Liver (tissue), 9 donors: ENCODE data around the gene RNF181. TPM values are rescaled to one million over a fixed set of nuclear protein-coding genes. Genes with fewer than 3 reads are reported as not detected.
"Not testable (repeated sequence)": the region's sequence is repeated elsewhere in the genome, so short reads cannot be mapped to it uniquely, and the experiment has no call there.

ENCODE experiments used
- DNase-seq: peaks from one replicate; pipeline ENCODE4 v3.0.0-alpha.2; 2017; ENCODE audit warnings: low spot score
- H3K27ac ChIP-seq, 2 donors: one replicate each; pipeline ENCODE4 v1.7.0; 2013; ENCODE audit warnings: inconsistent platforms in 2 of 2, low read length in 2 of 2, control low read depth in 1 of 2, low read depth in 1 of 2, mild to moderate bottlenecking in 1 of 2
- H3K27me3 ChIP-seq, 4 donors: one replicate each; pipeline versions ENCODE4 v1.6.1 to v1.7.0; 2013; ENCODE audit warnings: low read length in 3 of 4, inconsistent platforms in 1 of 4, mild to moderate bottlenecking in 1 of 4, moderate library complexity in 1 of 4; ENCODE audit not compliant: control insufficient read depth in 4 of 4, insufficient read depth in 4 of 4
- H3K36me3 ChIP-seq, 4 donors: one replicate each; pipeline versions ENCODE4 v1.6.1 to v1.7.0; 2013; ENCODE audit warnings: low read length in 3 of 4, mild to moderate bottlenecking in 3 of 4, low read depth in 1 of 4, moderate library complexity in 1 of 4; ENCODE audit not compliant: control insufficient read depth in 4 of 4, insufficient read depth in 3 of 4
- H3K4me1 ChIP-seq, 4 donors: one replicate each; pipeline versions ENCODE4 v1.6.1 to v1.7.0; 2013; ENCODE audit warnings: low read length in 3 of 4, mild to moderate bottlenecking in 3 of 4, moderate library complexity in 1 of 4; ENCODE audit not compliant: control insufficient read depth in 4 of 4, insufficient read depth in 4 of 4
- H3K4me3 ChIP-seq, 3 donors: one replicate each; pipeline versions ENCODE4 v1.6.1 to v1.7.0; 2013; ENCODE audit warnings: low read length in 3 of 3, control low read depth in 1 of 3, low read depth in 1 of 3, mild to moderate bottlenecking in 1 of 3
- H3K9ac ChIP-seq, 2 donors: one replicate each; pipeline ENCODE4 v1.7.0; 2013; ENCODE audit warnings: low read length in 2 of 2, mild to moderate bottlenecking in 2 of 2, moderate library complexity in 2 of 2, control low read depth in 1 of 2, low read depth in 1 of 2
- H3K9me3 ChIP-seq, 4 donors: one replicate each; pipeline versions ENCODE4 v1.6.1 to v1.7.0; 2013; ENCODE audit warnings: low read length in 3 of 4; ENCODE audit not compliant: control insufficient read depth in 4 of 4
- EGR1 ChIP-seq, 2 donors: IDR thresholded peaks; 2 replicates each; pipeline ENCODE4 v1.6.1; 2016 to 2018; ENCODE audit warnings: antibody characterized with exemption in 2 of 2, low read depth in 2 of 2
- FOXA1 ChIP-seq: IDR thresholded peaks from 2 replicates; pipeline ENCODE4 v1.6.1; 2016; ENCODE audit warnings: antibody characterized with exemption
- FOXA2 ChIP-seq: IDR thresholded peaks from 2 replicates; pipeline ENCODE4 v1.6.1; 2016; ENCODE audit warnings: antibody characterized with exemption
- GABPA ChIP-seq, 2 donors: IDR thresholded peaks in 1 of 2; conservative IDR thresholded peaks in 1 of 2; 2 replicates each; pipeline ENCODE4 v1.6.1; 2016; ENCODE audit warnings: antibody characterized with exemption in 2 of 2, mild to moderate bottlenecking in 1 of 2, moderate library complexity in 1 of 2
- HNF4A ChIP-seq, 2 donors: conservative IDR thresholded peaks; 2 replicates each; pipeline ENCODE4 v1.6.1; 2016; ENCODE audit warnings: antibody characterized with exemption in 2 of 2, mild to moderate bottlenecking in 2 of 2
- HNF4G ChIP-seq: IDR thresholded peaks from 2 replicates; pipeline ENCODE4 v1.6.1; 2016; ENCODE audit warnings: antibody characterized with exemption
- JUND ChIP-seq, 2 donors: IDR thresholded peaks; 2 replicates each; pipeline ENCODE4 v1.6.1; 2016; ENCODE audit warnings: antibody characterized with exemption in 2 of 2
- NR2F2 ChIP-seq: IDR thresholded peaks from 2 replicates; pipeline ENCODE4 v1.6.1; 2016; ENCODE audit warnings: antibody characterized with exemption
- RAD21 ChIP-seq, 2 donors: IDR thresholded peaks; 2 replicates each; pipeline ENCODE4 v1.6.1; 2016; ENCODE audit warnings: antibody characterized with exemption in 2 of 2, mild to moderate bottlenecking in 2 of 2
- RXRA ChIP-seq, 2 donors: IDR thresholded peaks; 2 replicates each; pipeline ENCODE4 v1.6.1; 2017 to 2018; ENCODE audit warnings: antibody characterized with exemption in 2 of 2, mild to moderate bottlenecking in 1 of 2
- SP1 ChIP-seq: IDR thresholded peaks from 2 replicates; pipeline ENCODE4 v1.6.1; 2018; ENCODE audit warnings: antibody characterized with exemption, mild to moderate bottlenecking
- TAF1 ChIP-seq: conservative IDR thresholded peaks from 2 replicates; pipeline ENCODE4 v1.6.1; 2016; ENCODE audit warnings: antibody characterized with exemption, mild to moderate bottlenecking
- YY1 ChIP-seq: IDR thresholded peaks from 2 replicates; pipeline ENCODE4 v1.6.1; 2016; ENCODE audit warnings: antibody characterized with exemption, mild to moderate bottlenecking
- WGBS: extraction: QIAGEN DNeasy Blood & Tissue Kit; methylation state at CpG from one replicate; pipeline ENCODE4 v1.1.7; 2013; 5-methylcytosine and 5-hydroxymethylcytosine counted together
- polyA plus RNA-seq, 2 donors: library from polyadenylated mRNA; stranded (reverse) in 1 of 2; unstranded in 1 of 2; fragments of 200-250 nt in 1 of 2; fragments of >200 nt in 1 of 2; fragmentation: Nextera tagmentation in 1 of 2; extraction: Ambion mirVana in 1 of 2; gene quantifications; one replicate each; pipeline versions ENCODE4 v1.2.1 to v1.2.3, GENCODE V29; 2013 to 2015
- total RNA-seq, 2 donors: library from RNA; depleted of rRNA; stranded (reverse); fragments of >200 nt; gene quantifications; one replicate each; pipeline ENCODE4 v1.2.3, GENCODE V29; 2014
- TF ChIP-seq, protein P1 (sequence below): IDR thresholded peaks from 2 replicates; pipeline ENCODE4 v1.6.1; 2016; ENCODE audit warnings: antibody characterized with exemption
- TF ChIP-seq, protein P2 (sequence below): IDR thresholded peaks from 2 replicates; pipeline ENCODE4 v1.6.1; 2016; ENCODE audit warnings: antibody characterized with exemption, mild to moderate bottlenecking
- TF ChIP-seq, protein P3 (sequence below): fragments of 150-350 bp; IDR thresholded peaks from 2 replicates; pipeline ENCODE4 v1.5.1; 2017; ENCODE audit warnings: improper control_type of control experiment, low read depth, low read length; ENCODE audit not compliant: missing input control
- TF ChIP-seq, protein P4 (sequence below): IDR thresholded peaks from 2 replicates; pipeline ENCODE4 v1.6.1; 2016; ENCODE audit warnings: antibody characterized with exemption
- TF ChIP-seq, protein P5 (sequence below): IDR thresholded peaks from 2 replicates; pipeline ENCODE4 v1.6.1; 2016; ENCODE audit warnings: antibody characterized with exemption
- donor health status: healthy.
- donor health status: healthy.
- donor health status: healthy.
- donor health status: healthy.
- donor health status: healthy.

RNF181 gene
- total and polyA plus RNA-seq, 4 donors = 101 to 195 (median 114) TPM

DNA sequence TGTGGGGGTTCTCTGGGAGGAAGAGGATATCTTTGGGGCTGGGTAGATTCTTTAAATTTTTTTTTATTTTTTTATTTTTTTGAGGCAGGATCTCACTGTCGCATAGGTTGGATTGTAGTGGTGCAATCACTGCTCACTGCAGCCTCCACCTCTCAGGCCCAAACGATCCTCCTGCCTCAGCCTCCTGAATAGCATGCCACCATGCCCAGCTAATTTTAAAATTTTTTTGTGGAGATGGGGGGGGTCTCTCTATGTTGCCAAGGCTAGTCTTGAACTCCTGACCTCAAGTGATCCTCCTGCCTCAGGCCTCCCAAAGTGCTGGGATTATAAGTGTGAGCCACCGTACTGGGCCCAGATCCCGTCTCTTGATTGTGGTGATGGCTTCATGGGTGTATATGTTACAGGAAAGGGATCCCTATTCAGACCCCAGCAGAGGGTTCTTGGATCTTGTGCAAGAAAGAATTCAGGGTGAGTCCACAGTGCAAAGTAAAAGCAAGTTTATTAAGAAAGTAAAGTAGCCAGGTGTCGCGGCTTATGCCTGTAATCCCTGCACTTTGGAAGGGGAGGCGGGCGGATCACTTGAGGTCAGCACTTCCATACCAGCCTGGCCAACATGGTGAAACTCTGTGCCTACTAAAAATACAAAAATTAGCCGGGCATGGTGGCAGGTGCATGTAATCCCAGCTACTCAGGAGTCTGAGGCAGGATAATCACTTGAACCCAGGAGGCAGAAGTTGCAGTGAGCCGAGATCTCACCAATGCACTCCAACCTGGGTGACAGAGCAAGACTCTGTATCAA lies 18.4 kb downstream of the RNF181 start (continued):
- TF ChIP-seq, protein P1, sequence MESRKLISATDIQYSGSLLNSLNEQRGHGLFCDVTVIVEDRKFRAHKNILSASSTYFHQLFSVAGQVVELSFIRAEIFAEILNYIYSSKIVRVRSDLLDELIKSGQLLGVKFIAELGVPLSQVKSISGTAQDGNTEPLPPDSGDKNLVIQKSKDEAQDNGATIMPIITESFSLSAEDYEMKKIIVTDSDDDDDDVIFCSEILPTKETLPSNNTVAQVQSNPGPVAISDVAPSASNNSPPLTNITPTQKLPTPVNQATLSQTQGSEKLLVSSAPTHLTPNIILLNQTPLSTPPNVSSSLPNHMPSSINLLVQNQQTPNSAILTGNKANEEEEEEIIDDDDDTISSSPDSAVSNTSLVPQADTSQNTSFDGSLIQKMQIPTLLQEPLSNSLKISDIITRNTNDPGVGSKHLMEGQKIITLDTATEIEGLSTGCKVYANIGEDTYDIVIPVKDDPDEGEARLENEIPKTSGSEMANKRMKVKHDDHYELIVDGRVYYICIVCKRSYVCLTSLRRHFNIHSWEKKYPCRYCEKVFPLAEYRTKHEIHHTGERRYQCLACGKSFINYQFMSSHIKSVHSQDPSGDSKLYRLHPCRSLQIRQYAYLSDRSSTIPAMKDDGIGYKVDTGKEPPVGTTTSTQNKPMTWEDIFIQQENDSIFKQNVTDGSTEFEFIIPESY = no peak
- TF ChIP-seq RXRA (IDR thresholded peaks at IDR 0.05) (no peak), RAD21 (IDR thresholded peaks at IDR 0.05) (no peak), GABPA (IDR thresholded peaks at IDR 0.05 in 1 of 2, conservative IDR thresholded peaks at IDR 0.05 in 1 of 2) (no peak), JUND (IDR thresholded peaks at IDR 0.05) (no peak)

DNA sequence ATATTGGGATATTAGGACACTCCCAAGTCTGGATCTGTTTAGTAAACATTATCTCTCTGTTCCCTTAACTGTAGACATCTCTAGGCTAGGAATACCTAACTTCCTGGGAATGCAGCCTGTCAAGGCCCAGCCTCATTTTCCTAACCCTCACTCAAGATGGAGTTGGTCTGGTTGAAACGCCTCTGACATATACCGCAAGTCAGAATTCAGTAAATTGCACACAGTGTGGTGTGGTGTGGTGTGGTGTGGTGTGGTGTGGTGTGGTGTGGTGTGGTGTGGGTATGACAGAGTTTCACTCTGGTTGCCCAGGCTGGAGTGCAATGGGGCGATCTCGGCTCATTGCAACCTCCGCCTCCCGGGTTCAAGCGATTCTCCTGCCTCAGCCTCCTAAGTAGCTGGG lies 19.2 kb downstream of the RNF181 start:
- H3K36me3 ChIP-seq, H3K27me3 ChIP-seq, H3K4me3 ChIP-seq, H3K27ac ChIP-seq, DNase-seq, H3K9me3 ChIP-seq, H3K9ac ChIP-seq: not testable (repeated sequence)
- 97% methylated on average over 7 of the region's 7 CpGs for WGBS
- H3K4me1 ChIP-seq = peaks cover 0 to 31% (median 21%) of the 10 kb centered on the region in 4 donors

DNA sequence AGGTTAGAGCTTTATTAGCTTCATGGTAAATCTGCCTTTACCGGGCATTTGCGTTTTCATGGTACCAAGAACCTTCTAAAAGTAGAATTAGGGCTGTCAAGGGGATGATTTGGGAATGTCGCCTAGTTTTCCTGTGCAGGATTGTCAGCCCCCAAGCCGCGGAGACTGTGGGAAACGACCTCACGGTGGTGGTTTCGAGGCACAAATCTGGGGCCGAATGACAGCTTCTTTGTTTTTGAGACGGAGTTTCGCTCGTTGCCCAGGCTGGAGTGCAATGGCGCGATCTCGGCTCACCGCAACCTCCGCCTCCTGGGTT lies 19.8 kb downstream of the RNF181 start:
- peak overlapping the region in 1 of 2 donors; percentile 50 for H3K27ac ChIP-seq
- no peak for DNase-seq
- H3K9ac ChIP-seq = no peak overlapping the region
- TF ChIP-seq YY1 (no peak), SP1 (no peak), FOXA1 (no peak), RAD21 (IDR thresholded peaks at IDR 0.05) (no peak), GABPA (IDR thresholded peaks at IDR 0.05 in 1 of 2, conservative IDR thresholded peaks at IDR 0.05 in 1 of 2) (no peak), TAF1 (no peak), FOXA2 (no peak), JUND (IDR thresholded peaks at IDR 0.05) (no peak), HNF4G (no peak), NR2F2 (no peak), RXRA (IDR thresholded peaks at IDR 0.05) (no peak), HNF4A (conservative IDR thresholded peaks at IDR 0.05) (no peak), EGR1 (IDR thresholded peaks at IDR 0.05; ENCODE audit: low read depth in 2 of 2) (no peak)
- TF ChIP-seq, protein P2, sequence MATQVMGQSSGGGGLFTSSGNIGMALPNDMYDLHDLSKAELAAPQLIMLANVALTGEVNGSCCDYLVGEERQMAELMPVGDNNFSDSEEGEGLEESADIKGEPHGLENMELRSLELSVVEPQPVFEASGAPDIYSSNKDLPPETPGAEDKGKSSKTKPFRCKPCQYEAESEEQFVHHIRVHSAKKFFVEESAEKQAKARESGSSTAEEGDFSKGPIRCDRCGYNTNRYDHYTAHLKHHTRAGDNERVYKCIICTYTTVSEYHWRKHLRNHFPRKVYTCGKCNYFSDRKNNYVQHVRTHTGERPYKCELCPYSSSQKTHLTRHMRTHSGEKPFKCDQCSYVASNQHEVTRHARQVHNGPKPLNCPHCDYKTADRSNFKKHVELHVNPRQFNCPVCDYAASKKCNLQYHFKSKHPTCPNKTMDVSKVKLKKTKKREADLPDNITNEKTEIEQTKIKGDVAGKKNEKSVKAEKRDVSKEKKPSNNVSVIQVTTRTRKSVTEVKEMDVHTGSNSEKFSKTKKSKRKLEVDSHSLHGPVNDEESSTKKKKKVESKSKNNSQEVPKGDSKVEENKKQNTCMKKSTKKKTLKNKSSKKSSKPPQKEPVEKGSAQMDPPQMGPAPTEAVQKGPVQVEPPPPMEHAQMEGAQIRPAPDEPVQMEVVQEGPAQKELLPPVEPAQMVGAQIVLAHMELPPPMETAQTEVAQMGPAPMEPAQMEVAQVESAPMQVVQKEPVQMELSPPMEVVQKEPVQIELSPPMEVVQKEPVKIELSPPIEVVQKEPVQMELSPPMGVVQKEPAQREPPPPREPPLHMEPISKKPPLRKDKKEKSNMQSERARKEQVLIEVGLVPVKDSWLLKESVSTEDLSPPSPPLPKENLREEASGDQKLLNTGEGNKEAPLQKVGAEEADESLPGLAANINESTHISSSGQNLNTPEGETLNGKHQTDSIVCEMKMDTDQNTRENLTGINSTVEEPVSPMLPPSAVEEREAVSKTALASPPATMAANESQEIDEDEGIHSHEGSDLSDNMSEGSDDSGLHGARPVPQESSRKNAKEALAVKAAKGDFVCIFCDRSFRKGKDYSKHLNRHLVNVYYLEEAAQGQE = no peak
- TF ChIP-seq, protein P3, sequence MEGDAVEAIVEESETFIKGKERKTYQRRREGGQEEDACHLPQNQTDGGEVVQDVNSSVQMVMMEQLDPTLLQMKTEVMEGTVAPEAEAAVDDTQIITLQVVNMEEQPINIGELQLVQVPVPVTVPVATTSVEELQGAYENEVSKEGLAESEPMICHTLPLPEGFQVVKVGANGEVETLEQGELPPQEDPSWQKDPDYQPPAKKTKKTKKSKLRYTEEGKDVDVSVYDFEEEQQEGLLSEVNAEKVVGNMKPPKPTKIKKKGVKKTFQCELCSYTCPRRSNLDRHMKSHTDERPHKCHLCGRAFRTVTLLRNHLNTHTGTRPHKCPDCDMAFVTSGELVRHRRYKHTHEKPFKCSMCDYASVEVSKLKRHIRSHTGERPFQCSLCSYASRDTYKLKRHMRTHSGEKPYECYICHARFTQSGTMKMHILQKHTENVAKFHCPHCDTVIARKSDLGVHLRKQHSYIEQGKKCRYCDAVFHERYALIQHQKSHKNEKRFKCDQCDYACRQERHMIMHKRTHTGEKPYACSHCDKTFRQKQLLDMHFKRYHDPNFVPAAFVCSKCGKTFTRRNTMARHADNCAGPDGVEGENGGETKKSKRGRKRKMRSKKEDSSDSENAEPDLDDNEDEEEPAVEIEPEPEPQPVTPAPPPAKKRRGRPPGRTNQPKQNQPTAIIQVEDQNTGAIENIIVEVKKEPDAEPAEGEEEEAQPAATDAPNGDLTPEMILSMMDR = no peak
- TF ChIP-seq, protein P4, sequence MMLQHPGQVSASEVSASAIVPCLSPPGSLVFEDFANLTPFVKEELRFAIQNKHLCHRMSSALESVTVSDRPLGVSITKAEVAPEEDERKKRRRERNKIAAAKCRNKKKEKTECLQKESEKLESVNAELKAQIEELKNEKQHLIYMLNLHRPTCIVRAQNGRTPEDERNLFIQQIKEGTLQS = no peak
- TF ChIP-seq, protein P5, sequence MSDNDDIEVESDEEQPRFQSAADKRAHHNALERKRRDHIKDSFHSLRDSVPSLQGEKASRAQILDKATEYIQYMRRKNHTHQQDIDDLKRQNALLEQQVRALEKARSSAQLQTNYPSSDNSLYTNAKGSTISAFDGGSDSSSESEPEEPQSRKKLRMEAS = no peak
- TF ChIP-seq, protein P1 = no peak
- no peaks in the 10 kb centered on the region for H3K9me3 ChIP-seq
- 94% methylated on average over 17 of the region's 17 CpGs for WGBS
- no peak overlapping the region for H3K4me3 ChIP-seq
- peaks cover 0 to 26% (median 17%) of the 10 kb centered on the region in 4 donors for H3K4me1 ChIP-seq
- no peaks in the 10 kb centered on the region for H3K27me3 ChIP-seq
- H3K36me3 ChIP-seq = peaks cover 0 to 9% (median 2%) of the 10 kb centered on the region in 4 donors
